Stimulated activated naive CD4-positive, alpha-beta T cell (primary cell): ENCODE data around the gene PKP2.
"Not testable (repeated sequence)": the region's sequence is repeated elsewhere in the genome, so short reads cannot be mapped to it uniquely, and the experiment has no call there.

ENCODE experiments used
- DNase-seq, 6 experiments: peaks; one replicate each; lab custom pipeline; 2025; lab: John Stamatoyannopoulos, UW

The PKP2 gene

DNA sequence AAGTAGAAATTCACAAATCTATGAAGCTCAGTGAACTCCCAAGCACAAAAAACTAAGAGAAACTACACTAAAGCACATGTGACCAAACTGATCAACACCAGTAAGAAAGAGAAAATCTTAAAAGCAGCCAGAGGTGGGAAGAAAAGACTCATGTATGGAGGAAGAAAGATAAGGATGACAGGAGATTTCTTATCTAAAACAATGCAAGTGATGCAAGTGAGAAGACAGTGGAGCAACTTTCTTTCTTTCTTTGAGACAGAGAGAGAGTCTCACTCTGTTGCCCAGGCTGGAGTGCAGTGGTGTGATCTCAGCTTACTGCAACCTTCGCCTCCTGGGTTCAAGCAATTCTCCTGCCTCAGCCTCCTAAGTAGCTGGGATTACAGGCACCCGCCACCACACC is 34.9 kb downstream of the PKP2 start:
- DNase-seq: not testable (repeated sequence)

- no peak for DNase-seq
Observed at GRCh38 chr12:32860192-32860591, 36.4 kb downstream of the PKP2 start.

DNA sequence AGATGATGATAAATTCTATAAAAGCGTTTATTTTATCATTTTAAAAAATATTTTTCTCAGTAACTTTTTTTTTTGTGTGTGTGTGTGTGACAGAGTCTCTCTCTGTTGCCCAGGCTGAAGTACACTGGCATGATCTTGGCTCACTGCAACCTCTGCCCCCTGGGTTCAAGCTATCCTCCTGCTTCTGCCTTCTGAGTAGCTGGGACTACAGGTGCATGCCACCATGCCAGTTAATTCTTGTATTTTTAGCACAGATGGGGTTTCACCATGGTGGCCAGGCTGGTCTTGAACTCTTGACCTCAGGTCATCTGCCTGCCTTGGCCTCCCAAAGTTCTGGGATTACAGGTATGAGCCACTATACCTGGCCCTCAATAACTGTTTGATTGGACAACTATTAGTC is 37.2 kb downstream of the PKP2 start:
- DNase-seq: no peak

DNA sequence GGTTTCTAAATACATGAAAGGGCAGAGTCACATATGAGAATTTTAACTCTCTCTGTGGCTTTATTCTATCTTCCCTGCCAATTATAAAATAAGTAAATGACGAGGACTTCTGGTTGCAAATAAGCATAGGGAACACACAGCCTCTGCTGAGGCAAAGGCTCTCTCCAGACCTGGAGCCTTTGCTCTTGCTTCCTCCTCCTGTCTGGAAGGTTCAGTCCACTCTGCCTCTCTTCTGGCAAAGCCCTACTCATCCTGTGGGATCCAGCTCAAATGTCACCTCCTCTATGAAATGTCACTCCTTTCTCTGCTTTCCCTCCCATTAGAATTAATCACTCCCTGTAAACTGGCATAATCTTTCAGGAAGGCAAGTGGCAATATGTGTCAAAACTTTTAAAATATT is 41.9 kb downstream of the PKP2 start:
- no peak for DNase-seq

DNA sequence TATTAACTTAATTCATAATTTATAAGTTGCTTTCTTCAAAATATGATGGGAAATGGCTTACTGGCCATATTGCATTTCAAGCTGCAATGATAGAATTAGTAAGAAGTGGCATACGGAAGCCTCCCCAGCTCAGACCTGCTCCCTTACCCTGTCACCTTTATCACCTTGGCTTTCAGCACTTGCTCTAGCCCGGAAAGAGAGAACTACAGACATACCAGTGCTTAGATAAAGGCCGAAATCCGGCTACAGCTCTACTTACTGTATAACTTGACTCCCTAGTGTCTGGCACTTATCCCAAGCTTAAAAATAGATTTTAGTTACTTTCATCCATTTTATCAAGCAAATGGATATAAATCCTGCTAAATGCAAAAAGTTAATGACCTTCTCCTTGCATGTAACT is 42.5 kb downstream of the PKP2 start:
- DNase-seq: no peak

DNA sequence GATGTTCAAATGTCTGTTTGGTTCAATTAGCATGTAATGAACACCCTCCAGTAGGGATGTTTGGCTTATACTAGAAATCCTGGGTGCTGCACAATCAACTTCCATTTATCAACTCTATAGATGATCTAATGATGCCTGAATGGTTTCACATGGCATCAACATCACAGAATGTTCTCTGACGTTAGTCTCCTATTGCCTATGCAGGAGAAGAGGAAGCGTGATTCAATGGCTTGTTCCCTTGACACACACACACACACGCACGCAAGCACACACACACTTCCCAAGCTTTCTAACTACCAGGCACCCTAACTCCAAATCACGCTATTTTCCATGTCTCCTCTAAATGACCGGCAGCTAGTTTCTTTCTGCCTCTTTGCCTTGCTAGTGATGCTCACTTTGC is 49.3 kb downstream of the PKP2 start:
- no peak for DNase-seq

GRCh38 chr12:32846053-32846452 is 50.5 kb downstream of the PKP2 start:
- no peak for DNase-seq

DNA sequence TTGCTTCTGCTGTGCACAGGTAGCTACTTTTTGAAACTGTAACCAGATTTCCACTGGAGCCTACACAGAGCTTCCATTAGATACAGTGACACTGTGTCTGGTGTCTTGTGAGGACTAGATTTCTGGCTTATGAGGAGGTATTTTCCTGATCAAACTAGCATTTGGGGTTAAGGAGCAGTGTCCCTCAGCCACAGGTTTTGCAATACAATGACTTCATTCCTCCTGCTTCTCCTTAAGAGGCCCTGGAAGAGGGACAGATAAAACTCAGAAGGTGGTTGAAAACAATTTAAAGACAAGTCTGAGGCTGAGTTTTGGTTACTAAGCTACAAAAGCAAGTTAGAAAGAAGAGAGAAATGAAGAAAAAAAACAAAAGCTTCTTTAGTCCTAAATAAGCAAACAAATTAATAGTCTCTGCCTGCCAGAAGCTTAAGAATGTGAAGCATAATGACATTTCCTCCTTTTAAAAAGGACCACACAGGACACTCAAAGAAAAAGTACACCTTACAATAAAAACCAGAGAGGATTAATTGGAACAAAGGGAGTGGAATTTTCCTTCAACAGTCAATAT is 53.0 kb downstream of the PKP2 start:
- DNase-seq: no peak

DNA sequence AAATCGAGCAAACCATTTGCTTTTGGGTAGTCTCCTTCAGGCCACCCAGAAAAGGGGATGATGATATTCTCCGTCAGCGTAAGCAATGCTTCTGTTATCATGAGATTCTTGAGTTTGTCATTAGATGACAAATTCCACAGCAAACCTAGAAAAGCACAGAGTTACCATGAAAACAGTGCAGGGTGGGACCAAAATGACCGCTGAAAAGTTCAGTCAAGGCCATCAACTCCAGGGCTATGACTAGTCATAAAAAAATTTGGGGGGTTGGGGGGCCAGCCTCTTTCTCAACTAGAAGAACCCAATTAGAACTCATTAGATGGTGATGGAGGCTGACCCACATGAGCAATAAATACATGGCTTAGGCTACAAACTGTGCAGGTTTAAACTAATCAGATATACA is 55.5 kb downstream of the PKP2 start:
- no peak for DNase-seq

DNA sequence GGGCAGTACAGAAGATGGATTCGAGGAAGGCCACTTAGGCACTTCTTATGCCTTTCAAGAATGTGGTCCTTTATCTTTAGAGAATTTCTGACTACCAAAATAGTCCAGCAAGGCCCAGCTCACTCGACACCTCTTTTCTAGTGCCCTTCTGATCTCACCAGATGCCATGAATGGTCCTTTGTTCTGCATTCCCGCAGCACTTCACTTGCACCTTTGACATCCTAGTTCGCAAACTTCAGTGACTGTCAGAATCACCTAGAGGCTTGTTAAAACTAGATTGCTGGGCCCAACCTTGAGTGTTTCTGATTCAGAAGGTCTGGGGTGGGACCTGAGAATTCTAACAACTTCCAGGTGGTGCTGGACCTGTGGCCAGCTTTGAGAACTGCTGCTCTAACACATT is 56.7 kb downstream of the PKP2 start:
- no peak for DNase-seq

DNA sequence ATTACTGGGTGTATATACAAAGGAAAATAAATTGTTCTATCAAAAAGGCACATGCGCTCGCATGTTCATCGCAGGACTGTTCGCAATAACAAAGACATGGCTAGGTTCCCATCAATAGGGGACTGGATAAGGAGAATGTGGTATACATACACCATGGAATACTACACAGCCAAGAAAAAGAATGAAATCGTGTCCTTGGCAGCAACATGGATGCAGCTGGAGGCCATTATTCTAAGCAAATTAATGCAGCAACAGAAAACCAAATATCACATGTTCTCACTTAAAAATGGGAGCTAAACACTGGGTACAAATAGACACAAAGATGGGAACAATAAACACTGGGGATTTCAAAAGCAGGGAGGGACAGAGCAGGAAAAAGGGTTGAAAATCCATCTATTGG is 58.6 kb downstream of the PKP2 start:
- DNase-seq: no peak

DNA sequence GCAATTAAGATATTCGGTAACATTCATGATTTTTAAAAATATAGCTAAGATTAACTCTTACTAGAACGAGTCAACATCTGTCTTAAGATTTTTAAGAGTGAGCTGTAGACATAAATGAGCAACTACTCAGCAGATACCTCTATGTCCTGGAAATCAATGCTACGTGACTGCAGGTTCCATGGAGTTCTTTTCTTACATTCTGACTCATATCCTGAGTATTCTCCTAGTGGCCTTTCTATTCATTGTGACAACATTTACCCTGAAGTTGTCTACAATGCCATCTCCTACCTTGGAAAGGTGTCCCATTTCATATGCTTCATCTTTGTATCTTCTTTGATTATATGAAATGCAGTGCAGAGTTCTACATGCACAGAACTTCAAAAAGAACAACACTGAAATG is 59.9 kb downstream of the PKP2 start:
- no peak for DNase-seq

DNA sequence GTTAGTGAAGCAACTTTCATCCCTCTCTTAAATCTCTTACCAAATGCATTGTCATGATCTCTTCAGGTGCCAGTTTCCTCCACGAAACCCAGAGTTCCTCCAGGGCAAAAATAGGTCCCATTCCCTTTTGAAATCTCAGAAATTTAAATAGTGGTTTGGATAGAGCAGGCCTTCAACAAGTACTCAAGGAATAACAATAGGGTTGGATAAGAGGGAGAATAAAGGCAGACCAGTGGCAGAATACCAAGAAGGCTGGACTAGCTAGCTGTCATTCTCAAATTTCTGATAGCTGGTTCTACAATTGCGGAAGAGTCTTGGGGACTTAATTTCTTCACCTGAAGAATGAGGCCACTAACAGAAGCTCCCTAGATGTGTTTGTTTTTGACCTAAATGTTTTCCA is 62.5 kb downstream of the PKP2 start:
- DNase-seq: no peak

GRCh38 chr12:32828552-32828951 is 68.0 kb downstream of the PKP2 start:
- DNase-seq: no peak

- DNase-seq: no peak
Observed at GRCh38 chr12:32828120-32828519, 68.5 kb downstream of the PKP2 start.

GRCh38 chr12:32826807-32827412 is 69.7 kb downstream of the PKP2 start:
- no peak for DNase-seq

GRCh38 chr12:32824596-32824995 is 72.0 kb downstream of the PKP2 start:
- DNase-seq: no peak

GRCh38 chr12:32822344-32822743 is 74.2 kb downstream of the PKP2 start:
- no peak for DNase-seq

- DNase-seq: no peak
Observed at GRCh38 chr12:32821710-32822109, 74.9 kb downstream of the PKP2 start.

DNA sequence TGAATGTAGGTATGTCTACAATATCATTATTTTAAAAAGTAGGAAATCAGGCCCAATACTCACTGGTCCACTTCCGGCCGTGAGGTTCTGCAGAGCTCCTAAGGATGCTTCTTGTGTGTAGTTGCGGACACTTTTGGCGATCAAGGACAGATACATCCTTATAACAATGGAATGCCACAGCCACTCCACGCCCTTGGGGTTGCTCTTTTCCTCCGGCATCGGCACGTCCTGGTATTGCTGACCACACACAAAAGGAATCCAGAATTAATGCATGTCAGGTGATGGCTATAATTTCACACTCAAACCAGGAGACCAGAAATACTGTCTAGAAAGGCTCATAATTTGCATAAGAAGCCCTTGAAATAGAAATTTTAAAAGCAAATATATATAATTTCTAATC is 75.3 kb downstream of the PKP2 start:
- DNase-seq: no peak

DNA sequence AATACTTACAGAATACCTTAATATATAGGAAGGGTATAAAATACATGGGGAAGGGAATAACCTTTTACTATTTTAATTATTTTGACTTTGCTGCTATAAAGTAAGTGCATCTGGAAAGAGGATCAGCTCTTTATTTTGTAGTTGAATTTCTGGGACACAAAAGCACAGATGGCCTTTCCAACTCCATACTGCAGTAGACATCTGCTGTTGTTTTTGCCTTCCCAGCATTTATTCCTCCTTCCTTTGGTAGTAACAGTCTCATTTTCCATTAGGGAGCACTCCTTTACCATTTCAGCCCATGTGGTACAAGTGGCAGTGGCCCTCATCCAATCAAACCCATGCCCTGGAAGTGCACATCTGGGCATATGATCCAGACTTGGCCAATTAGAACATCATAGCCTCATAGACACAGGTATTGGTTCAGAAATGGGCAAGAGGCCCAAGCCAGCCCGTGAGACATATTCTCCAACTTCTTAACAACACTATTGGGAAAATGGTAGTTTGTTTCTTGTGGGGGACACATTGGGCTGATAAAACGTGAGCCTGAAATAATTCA is 76.1 kb downstream of the PKP2 start:
- DNase-seq: no peak

GRCh38 chr12:32819424-32819823 is 77.2 kb downstream of the PKP2 start:
- no peak for DNase-seq

- no peak for DNase-seq
Observed at GRCh38 chr12:32811686-32812392, 84.7 kb downstream of the PKP2 start.

GRCh38 chr12:32809846-32810245 is 86.7 kb downstream of the PKP2 start:
- no peak for DNase-seq
